Measurements from ENCODE around the gene GAPT.
A peak's percentile ranks its signal among the peaks of the same experiment; 100 is the strongest.

GAPT gene

DNA sequence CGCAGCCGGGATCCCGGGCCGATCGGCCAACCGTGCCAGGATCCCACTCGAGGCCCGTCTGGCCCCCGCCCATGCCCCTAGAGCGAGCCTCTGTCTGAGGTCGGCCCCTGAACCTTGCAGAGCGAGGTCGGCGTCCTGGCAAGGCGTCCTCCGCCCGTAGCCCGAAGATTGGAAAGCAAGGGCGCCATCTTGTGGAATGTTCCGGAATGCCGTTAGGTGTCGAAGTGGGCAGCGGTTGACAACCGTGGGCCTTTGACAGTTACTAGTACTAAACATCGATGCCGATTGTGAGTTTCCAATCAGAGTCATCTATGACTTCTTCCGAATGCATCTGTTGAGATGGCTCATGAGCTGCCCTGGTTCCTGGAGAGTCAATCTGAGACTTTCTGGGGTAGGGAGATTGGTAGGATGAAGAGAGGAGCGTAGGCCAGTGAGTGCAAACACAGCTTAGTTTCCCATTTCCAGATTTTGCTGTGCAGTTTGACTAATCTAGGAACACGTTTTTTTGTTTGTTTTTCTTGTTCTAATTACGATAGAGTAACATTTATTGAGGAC is 30.4 kb upstream of the GAPT start:
- peak overlapping the region; percentile 83 for H3K4me3 ChIP-seq (ENCODE audit: low read depth, low read length)

DNA sequence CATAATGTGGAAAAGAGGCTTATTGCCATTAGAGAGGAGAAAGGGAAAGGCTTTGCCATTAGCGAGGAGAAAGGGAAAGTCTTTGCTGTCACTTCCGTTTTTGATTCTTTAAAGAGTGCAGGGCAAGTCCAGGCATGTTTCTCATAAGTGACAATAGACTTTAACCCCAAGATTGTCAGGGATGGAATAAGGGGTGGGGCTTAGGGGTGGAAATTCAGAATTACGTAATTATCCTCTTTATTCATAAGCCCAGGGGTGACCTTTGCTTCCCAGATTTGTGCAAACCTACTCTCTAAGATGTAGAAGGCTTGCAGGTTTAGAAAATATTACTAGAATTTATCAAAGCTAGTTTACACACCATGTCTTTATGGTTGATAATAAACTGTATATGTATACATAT is 29.1 kb upstream of the GAPT start:
- no peak overlapping the region for H3K4me3 ChIP-seq (ENCODE audit: low read depth, low read length)

DNA sequence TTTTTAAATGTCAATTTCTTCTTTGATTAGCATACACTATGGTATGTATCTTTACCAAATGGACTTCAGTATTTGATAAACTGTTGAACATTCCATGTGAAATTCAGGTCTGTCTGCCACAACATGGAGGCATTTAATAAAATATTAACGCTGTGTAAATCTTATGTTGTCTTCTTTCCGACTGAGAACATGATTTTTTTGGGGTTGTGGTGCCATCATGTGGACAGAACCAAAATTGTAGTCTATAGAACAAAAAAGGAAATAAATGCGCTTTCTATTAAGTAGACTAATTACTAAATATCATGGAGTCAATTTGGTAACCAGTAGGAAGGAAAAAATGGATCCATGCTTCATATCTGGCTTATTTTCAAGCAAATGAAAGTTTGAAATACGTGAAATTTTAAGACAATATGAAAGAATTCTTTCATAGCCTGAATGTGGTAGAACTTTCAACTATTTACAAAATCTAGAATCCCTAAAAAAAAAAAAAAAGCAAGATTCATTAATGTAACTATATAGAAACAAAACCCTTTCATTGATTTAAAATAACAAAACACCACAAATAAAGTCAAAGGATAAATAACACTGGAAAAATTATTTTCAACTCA is 28.5 kb upstream of the GAPT start:
- H3K4me3 ChIP-seq (ENCODE audit: low read depth, low read length): no peak overlapping the region

DNA sequence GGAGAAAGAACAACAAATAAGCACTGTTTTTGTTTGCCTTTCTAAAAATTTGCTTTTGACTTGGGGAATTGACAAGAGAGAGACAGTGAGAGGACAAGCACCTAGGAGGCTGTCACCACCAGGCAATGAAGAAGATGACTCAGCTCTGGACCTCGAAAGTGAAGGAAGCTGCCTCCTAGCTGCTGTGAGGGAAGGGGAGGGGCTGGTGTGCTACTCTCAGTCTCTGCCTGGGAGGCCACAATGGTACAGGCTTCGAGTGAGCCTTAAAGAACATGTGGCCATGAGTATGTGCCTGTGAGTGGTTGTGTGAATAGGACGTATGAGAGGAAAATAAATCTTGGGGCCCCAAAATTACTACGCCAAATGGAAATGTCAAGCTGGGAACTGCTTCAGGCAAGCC is 24.3 kb upstream of the GAPT start:
- no peak overlapping the region for H3K4me3 ChIP-seq (ENCODE audit: low read depth, low read length)

DNA sequence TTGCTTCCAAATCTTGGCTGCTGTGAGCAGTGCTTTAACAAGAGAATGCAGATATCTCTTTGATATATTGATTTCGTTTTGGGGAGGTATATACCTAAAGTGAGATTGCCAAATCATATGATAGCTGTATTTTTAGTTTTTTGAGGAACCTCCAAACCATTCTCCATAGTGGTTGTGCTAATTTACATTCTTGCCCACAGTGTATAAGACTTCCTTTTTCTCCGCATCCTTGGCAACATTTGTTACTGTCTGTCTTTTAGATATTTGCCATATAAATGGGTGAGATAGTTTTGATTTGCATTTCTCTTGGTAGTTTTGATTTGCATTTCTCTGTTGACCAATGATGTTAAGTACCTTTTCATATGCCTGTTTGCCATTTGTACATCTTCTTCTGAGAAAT is 21.3 kb upstream of the GAPT start:
- H3K4me3 ChIP-seq (ENCODE audit: low read depth, low read length): no peak overlapping the region

DNA sequence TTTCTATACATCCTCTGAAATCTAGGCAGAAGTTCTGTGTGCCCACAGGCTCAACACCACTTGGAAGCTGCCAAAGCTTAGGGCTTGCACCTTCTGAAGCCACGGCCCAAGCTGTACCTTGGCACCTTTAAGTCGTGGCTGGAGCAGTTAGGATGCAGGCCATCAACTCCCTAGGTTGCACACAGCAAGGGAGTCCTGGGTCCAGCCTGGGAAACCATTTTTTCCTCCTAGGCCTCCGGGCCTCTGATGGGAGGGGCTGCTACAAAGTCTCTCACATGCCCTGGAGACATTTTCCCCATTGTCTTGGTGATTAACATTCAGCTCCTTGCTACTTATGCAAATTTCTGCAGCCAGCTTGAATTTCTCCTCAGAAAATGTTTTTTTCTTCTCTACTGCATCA is 15.8 kb upstream of the GAPT start:
- H3K4me3 ChIP-seq (ENCODE audit: low read depth, low read length): no peak overlapping the region

DNA sequence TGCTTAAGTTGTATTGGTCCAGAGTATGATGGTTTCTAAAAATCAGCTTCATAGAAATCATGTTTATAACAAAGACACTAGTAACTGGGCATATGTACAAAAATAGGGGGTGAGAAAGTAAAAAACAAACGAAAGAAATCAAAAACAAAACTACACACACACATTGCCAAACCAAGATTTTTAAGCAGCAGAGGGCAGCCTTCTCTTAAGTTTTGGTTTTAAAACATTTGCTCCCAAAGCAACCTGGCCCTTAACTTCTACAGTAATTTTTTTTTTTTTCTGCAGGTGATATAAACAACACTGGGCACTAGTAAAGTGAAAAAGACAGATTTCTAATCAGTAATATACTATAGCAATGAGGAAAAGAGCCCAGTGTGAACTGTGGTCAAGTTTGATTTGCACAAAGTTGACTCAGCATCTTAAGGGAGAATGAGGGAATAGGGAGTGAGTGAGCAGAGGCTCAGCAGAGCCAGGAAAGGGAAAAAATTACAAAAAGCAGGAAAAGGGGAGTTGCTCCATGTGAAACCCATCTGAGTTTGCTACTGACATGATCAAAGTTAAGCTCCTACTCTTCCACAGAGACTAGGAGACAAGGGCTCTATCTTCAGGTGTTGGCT is 13.4 kb upstream of the GAPT start:
- H3K4me3 ChIP-seq (ENCODE audit: low read depth, low read length): no peak overlapping the region

DNA sequence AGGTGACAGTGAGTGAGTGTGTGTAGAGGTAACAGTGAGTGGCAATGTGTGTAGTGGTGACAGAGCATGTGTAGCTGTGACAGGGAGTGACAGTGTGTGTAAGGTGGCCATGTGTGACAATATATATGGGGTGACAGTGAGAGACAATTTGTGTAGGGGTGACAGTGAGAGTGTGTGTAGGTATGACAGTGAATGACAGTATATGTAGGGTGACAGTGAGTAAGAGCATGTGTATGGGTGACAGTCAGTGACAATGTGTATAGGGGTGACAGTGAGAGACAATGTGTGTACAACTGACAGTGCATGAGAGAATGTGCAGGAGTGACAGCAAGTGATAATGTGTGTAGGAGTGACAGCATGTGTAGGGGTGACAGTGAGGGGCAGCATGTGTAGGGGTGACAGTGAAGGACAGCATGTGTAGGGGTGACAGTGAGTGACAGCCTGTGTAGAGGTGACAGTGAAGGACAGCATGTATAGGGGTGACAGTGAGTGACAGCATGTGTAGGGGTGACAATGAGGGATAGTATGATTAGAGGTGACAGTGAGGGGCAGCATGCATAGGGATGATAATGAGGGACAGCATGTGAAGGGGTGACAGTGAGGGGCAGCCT is 10.1 kb upstream of the GAPT start:
- no peak overlapping the region for H3K4me3 ChIP-seq (ENCODE audit: low read depth, low read length)

DNA sequence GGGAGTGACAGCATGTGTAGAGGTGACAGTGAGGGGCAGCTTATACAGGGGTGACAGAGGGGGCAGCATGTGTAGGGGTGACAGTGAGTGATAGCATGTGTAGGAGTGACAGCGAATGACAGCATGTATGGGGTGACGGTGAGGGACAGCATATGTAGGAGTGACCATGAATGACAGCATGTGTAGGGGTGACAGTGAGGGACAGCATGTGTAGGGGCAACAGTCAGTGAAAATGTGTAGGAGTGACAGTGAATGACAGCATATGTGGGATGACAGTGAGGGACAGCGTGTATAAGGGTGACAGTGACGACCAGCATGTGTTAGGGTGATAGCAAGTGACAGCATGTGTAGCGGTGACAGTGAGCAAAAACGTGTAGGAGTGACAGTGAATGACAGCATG is 9.4 kb upstream of the GAPT start:
- H3K4me3 ChIP-seq (ENCODE audit: low read depth, low read length): no peak overlapping the region

DNA sequence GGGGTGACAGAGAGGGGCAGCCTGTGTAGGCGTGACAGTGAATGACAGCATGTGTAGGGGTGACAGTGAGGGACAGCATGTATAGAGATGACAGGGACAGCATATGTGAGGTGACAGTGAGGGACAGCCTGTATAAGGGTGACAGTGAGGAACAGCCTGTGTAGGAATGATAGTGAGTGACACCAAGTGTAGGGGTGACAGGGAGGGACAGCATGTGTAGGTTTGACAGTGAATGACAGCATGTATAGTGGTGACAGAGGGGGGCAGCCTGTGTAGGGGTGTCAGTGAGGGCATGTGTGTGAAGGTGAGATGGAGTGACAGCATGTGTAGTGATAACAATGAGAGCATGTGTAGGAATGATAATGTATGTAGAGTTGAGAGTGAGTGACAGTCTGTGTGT is 8.7 kb upstream of the GAPT start:
- no peak overlapping the region for H3K4me3 ChIP-seq (ENCODE audit: low read depth, low read length)

DNA sequence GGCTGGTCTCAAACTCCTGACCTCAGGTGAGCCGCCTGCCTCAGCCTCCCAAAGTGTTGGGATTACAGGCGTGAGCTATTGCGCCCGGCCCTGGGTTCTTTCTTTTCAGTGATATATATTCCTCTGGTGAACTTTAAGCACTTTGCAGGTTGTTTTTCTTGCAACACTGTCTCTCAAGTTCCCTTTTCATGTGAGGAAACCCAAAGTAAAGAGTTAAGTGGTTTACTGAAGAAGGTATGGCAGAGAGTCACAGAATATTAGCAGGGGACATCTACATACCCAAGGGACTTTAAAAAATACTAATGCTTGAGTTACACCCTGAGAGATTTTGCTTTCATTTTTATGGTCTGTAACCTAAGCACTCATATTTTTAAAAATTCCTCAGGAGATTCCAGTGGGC is 6.7 kb upstream of the GAPT start:
- H3K4me3 ChIP-seq (ENCODE audit: low read depth, low read length): no peak overlapping the region

DNA sequence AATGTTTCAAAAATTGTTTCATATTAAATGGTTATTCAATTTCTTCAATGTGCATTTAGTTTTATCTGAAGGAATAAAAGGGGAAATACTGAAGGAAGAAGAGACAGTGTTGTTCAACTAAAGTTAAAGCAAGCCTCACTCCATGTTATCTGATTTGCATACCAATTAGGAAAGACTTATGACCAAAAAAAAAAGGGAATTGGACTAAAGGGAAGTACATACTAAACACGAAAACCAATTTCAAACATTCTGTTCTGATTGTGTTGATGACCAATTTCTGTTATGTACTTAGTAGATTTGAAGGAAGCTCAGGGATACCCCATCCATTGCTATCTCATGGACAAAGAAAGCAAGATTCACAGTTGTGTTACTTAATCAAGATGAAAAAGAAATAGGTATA is 4.9 kb upstream of the GAPT start:
- no peak overlapping the region for H3K4me3 ChIP-seq (ENCODE audit: low read depth, low read length)

DNA sequence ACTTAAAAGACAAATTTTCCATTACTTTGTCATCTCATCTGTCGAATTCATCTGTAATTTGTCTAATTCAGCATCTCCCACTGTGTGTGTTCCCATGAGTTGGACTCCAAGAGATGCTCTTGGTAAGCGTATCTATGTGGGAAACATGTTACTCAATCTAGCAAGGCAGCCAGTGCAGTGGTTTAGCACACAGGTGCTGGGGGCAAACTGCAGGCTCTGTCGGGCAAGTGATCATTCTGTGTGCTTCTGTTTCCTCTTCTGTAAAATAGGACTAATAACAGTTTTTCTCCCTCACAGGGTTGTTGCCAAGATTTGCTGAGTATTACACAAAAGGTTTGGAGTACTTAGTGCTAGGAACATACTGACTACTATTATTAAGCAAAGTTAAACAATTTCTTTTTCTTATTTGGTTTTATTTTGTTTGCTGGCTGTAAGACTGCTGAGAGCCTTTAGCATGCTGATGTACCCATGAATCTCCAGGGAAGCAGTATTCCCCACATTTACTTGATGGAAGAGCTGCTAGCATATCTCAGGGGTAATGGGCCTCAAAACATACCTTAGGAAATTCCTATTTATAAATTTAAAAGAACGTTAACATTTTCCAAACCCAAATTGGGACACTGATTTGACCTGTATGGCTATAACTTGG is 709 bp upstream of the GAPT start:
- H3K4me3 ChIP-seq (ENCODE audit: low read depth, low read length): no peak overlapping the region

DNA sequence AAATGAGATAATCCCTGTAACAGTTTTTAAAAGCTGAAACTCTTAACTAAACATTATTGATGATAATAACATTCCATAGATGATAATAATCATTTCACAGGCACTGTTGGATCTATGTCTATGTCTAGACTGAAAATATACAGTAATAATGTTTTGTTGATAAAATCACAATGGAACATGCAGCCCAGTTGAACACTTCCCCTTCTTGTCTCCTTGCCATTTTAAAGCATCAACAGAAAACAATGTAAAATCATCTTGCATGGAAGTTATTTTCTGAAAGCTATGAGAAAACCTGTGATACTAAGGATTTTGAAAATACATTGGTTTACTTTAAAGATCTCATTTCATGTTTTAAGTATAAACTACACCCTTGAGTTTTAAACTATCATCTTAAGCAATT is 1.9 kb downstream of the GAPT start:
- no peak overlapping the region for H3K4me3 ChIP-seq (ENCODE audit: low read depth, low read length)

DNA sequence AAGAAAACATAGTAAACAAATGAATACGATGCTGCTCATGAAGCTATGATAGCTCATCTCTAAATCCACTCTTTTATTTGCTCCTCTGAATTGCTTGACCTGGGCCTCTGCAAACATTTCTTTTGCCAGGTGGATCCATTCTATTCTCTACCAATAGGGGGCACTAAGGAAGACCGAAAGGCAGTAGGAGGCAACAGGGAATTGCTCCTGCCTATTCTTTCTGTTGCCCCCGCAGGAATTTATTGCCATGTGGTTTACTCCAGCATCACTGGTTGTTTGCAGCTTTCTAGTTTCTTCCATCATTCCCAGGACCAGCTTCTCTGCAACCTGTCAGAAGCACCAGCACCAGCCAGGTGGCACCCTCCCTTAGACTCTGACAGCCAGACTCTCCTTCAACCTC is 5.3 kb downstream of the GAPT start:
- no peak overlapping the region for H3K4me3 ChIP-seq (ENCODE audit: low read depth, low read length)

DNA sequence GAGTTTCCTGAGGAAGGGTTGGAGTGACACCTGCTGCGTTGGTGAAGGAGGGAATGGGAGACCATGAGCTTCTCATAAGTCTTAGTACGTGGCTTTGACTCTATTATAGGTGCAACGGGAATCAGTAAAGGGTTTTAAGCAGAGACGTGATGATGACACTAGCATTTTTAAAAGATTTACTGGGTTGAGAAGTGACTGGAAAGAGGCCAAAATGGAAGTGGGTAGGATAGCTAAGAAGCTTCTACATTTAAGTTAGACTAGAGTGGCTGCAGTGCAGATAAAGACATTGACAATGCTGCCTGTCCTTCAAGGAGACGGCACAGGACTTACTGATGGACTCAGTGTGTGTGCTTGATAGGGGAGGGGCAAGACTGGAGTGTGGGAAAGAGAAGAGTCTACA is 6.2 kb downstream of the GAPT start:
- H3K4me3 ChIP-seq (ENCODE audit: low read depth, low read length): no peak overlapping the region

DNA sequence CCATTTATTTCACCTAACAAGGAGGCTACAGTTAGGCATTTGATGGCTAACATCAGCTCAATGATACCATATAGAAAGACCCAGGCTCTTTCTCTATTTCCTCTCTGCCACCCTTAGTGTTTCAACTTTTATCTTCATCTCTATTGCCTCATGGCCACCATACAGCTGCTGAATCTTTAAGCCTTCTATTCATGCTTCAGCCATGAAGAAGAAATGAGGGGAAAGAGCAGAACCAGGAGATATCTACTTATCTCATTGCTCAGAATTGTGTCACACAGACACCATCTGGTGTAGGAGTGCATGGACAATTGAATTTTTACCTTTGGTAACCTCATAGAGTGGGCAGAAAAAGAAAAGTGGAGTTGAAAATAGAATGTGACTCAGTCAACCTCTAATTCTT is 6.7 kb downstream of the GAPT start:
- no peak overlapping the region for H3K4me3 ChIP-seq (ENCODE audit: low read depth, low read length)

DNA sequence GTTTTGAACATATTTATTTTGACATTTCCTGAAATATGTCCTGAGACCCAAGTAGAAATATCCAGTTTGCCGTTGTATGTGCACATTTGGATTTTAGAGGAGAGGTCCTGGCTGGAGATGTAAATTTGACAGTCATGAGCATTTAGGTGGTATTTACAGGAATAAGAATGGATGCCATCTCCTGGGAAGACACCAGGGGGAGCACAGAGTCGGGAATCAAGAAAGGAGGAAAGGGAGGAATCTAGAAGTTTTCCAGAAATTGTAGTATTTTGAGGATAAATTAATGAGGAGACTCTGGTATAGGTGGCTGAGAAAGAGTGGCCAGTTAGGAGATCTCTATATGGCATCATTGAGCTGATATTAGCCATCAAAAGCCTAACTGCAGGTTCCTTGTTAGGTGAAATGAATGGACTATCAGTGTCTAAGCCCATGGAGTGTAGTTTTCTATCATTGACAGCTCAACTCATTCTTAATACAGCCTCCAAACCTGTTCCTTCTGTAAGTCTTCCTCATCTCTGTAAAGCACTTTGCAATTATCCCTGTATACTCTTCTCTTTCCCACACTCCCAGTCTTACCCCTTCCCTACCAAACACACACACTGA is 7.2 kb downstream of the GAPT start:
- no peak overlapping the region for H3K4me3 ChIP-seq (ENCODE audit: low read depth, low read length)

DNA sequence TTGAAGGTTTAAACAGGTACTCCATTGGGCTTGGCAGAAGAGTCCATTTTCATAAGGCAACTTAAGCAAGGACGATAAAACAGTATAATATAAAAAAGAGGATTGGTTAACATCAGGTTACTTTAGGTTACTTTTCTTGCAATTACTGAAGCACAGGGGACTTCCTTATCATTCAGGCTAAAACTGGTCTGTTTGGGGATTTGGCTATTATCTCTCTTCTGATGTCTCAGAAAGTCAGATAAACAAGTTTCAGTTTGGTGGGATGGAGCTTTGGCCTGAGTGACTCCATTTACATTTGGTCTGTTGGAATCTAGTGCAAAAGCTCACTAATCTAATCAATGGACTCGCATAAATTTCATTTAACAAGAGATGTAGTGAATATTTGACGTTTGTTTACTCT is 8.0 kb downstream of the GAPT start:
- H3K4me3 ChIP-seq (ENCODE audit: low read depth, low read length): no peak overlapping the region

DNA sequence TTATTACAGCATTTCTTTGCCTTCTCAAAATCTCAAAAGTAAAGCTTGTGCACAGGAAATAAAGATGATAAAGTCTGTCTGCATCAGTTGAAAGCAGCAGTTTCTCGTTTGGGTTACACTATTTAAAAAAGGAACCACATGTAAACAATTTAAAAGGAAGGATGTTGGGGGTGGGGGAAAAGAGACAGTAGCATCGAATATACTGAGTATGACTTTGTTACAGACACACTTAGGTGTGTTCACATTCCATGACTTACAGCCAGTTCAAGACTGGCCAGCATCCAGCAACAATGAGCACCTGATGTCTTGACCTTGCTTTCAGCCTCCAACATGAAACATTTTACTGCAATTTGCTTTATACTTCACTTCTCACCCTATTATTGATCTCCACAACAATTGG is 8.7 kb downstream of the GAPT start:
- H3K4me3 ChIP-seq (ENCODE audit: low read depth, low read length): no peak overlapping the region

DNA sequence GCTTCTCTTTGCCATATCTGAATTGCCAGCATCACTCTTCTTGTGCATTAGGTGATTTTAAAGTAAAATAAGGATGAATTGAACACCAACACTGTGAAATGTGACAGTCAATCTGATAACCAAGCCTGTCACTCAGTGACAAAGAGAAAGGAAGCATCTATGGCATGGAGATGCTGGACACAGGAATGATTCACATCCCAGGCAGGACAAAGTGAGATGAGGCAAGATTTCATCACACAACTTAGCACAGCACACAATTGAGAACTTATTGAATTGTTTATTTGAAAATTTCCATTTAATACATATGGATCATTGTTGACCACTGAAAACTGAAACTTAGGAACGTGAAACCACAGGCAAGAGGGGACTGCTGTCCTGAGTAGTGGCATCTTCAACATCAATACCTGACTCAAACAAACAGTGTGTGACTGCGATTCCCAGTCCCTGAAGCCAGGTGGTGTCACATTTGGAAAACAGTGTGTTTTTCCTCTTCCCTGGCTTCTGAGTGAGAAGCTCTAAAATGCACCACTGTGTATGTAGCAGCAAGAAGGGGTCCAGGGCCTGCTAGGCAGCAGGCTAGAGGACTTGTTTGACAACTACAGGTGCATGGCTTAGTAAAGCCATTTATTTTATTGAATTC is 10.7 kb downstream of the GAPT start:
- no peak overlapping the region for H3K4me3 ChIP-seq (ENCODE audit: low read depth, low read length)
